ENCODE data around the gene HK3.

- TF ChIP-seq RELA (CRISPR knock-in tag; IDR thresholded peaks at IDR 0.05; ENCODE audit: borderline replicate concordance) (no peak), CTCF (IDR thresholded peaks at IDR 0.05) (no peak), ATF3 (CRISPR knock-in tag; conservative IDR thresholded peaks at IDR 0.05) (no peak), E2F5 (CRISPR knock-in tag; IDR thresholded peaks at IDR 0.05) (no peak)
These were observed 41.8 kb downstream of the HK3 start for GRCh38 chr5:176857216-176857893.

Data from WTC11 (cell line).